NK-92 (cell line): ENCODE data around the gene THUMPD3.
A peak's percentile ranks its signal among the peaks of the same experiment; 100 is the strongest.

Experiments
- DNase-seq: peaks from one replicate; lab custom pipeline; 2025; ENCODE audit not compliant: unreplicated experiment; lab: John Stamatoyannopoulos, UW

The THUMPD3 gene

GRCh38 chr3:9362731-9363530 is at the start of gene THUMPD3:
Gene THUMPD3 (plus strand): TSS chr3:9363054. CDS start chr3:9365069, 2,015 bp downstream.
- DNase-seq: peak; percentile 47

GRCh38 chr3:9314796-9315195 is 48.1 kb upstream of the THUMPD3 start:
- no peak for DNase-seq

GRCh38 chr3:9316881-9317361 is 45.9 kb upstream of the THUMPD3 start:
- DNase-seq: no peak

- no peak for DNase-seq
Observed at GRCh38 chr3:9322780-9323179, 40.1 kb upstream of the THUMPD3 start.

- DNase-seq: no peak
Observed at GRCh38 chr3:9324944-9325343, 37.9 kb upstream of the THUMPD3 start.

- no peak for DNase-seq
Observed at GRCh38 chr3:9327578-9327977, 35.3 kb upstream of the THUMPD3 start.

- no peak for DNase-seq
Observed at GRCh38 chr3:9330166-9330703, 32.6 kb upstream of the THUMPD3 start.

- DNase-seq: no peak
Observed at GRCh38 chr3:9331171-9331570, 31.7 kb upstream of the THUMPD3 start.

- no peak for DNase-seq
Observed at GRCh38 chr3:9332250-9333030, 30.4 kb upstream of the THUMPD3 start.

GRCh38 chr3:9339761-9340471 is 22.9 kb upstream of the THUMPD3 start:
- no peak for DNase-seq

GRCh38 chr3:9340472-9340902 is 22.4 kb upstream of the THUMPD3 start:
- DNase-seq: no peak

GRCh38 chr3:9342696-9343095 is 20.2 kb upstream of the THUMPD3 start:
- no peak for DNase-seq

GRCh38 chr3:9343115-9343514 is 19.7 kb upstream of the THUMPD3 start:
- no peak for DNase-seq

- no peak for DNase-seq
Observed at GRCh38 chr3:9345041-9345440, 17.8 kb upstream of the THUMPD3 start.

GRCh38 chr3:9346141-9346540 is 16.7 kb upstream of the THUMPD3 start:
- DNase-seq: no peak

GRCh38 chr3:9347081-9347480 is 15.8 kb upstream of the THUMPD3 start:
- no peak for DNase-seq

- DNase-seq: no peak
Observed at GRCh38 chr3:9347887-9348286, 15.0 kb upstream of the THUMPD3 start.

- no peak for DNase-seq
Observed at GRCh38 chr3:9349321-9350117, 13.3 kb upstream of the THUMPD3 start.

GRCh38 chr3:9351709-9352126 is 11.1 kb upstream of the THUMPD3 start:
- no peak for DNase-seq
